ENCODE data around the gene LOXHD1.

DNA sequence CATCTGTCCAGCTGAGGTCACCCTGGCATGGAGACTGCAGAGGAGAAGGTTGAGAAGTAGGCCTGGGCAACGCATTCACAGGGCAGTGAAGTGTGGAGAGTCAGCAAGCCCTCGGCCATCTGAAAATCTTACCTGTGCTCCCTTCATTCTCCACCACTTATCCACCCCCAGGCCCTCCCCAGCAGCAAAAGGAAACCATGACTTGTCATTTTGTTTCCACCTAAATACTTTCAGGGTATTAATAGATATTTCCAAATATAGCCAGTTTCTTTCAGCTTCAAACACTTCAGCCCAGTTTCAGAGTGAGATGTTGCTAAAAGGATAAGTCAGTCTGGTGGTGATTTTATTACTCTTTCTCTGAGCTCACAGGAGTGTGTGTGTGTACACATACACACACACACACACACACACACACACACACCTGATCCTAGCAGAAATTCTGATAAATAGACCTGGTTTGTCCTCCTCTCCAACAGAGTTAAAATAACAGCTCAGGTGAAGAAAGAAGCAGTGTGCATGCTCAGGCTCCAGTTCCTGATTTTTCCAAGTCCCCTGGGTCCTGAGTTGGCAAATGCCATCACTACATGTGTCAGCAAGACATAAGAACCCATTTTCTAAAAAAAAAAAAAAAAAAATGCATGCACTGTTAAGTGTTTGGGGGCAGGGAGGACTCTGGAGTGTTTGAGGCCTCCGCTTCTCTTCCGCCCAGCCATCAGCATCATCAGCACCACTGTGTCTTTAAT is 82.8 kb downstream of the LOXHD1 start:
- TF ChIP-seq POLR2A (IDR thresholded peaks at IDR 0.05) = no peak
- TF ChIP-seq POLR2AphosphoS5 (IDR thresholded peaks at IDR 0.05) = no peak
- no peak for TF ChIP-seq CTCF (IDR thresholded peaks at IDR 0.05)
